Stimulated activated CD8-positive, alpha-beta memory T cell treated with anti-CD3 and anti-CD28 coated beads, Interleukin-7, amount 100 ng/mL, for 24 hours (primary cell): ENCODE results near the gene WSB1.

ENCODE experiments used
- DNase-seq: peaks from one replicate; pipeline ENCODE4 v3.0.0-alpha.2; 2020; ENCODE audit warnings: low read depth

The WSB1 gene

GRCh38 chr17:27360507-27360906, 66.6 kb downstream of the WSB1 start:
- no peak for DNase-seq

DNA sequence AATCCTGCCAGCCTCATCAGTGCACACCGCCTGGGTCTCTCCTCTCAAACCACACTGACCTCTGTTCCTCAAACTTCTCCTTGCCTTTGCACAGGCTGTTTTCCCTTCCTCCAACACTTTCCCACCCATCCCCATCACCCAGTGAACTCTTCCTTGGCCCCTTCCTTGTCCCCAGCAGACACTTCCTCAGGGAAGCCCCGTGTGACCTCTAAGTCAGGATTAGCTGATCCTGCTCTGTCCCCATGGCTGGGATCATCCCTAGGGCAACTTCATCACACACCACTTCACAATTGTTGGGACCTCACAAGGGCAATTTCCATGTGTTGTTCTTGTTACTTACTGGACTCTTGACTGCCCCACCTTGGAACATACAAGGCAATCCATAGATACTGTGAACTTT, 67.8 kb downstream of the WSB1 start:
- no peak for DNase-seq

DNA sequence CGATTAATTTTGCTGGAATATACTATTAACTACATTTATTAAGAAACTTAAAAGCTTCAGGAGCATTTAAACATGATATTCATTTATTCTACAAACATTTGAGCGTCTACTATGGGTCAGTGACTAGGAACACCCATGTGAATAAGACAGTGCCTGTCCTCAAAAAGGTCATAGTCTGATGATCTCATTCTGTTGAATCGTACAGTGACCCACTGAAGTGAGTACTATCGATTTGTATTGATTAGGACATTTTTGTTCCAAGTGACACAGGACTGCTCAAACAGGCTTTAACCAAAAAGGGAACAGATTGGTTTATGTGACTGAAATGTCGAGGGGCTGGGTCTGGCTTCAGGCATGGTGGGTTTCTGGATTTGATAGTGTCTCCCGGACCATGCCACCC, 68.6 kb downstream of the WSB1 start:
- DNase-seq = no peak

DNA sequence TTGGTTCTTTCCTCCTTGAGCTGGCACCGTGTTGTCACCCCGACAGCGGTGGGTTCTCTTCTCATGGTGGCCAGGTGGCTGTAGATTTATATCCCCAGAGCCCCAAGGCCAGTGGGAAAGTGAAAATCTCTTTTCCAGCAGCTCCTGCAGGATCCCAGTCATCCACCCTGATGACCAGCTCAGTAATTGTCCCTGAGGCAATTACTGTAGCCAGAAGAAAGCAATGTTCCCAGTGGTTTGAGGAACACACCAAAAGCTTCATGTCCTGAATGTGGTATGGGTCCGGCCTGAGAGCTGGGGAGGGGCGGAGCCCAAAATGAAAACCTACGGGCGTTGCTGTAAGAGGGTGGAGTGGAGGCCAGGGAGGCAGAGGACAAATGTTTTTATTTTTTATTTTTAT, 69.0 kb downstream of the WSB1 start:
- no peak for DNase-seq

GRCh38 chr17:27363326-27363725, 69.4 kb downstream of the WSB1 start:
- DNase-seq = no peak
